ENCODE data around the gene MINK1.

DNA sequence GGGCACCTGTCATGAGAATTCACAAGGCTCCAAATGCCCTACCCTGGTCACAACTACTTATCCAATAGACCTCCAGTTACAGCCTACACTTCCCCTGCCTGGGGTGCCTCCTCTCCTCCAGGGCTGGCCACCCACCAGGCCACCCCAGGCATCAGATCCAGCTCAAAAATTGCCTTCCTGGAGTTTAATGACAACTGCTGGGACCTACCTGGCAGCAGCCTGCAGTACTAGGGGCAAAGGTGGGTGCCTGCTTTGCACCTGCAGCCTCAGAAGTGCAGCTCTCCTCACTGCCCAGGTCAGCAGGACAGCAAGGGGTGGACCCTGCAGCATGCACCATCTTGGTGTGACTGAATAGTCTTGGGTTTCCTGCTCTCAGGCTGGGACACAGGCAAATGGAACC, 102.5 kb downstream of the MINK1 start:
- TF ChIP-seq, protein P1, sequence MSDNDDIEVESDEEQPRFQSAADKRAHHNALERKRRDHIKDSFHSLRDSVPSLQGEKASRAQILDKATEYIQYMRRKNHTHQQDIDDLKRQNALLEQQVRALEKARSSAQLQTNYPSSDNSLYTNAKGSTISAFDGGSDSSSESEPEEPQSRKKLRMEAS (CRISPR knock-in tag; IDR thresholded peaks at IDR 0.05), result no peak
- TF ChIP-seq, protein P2, sequence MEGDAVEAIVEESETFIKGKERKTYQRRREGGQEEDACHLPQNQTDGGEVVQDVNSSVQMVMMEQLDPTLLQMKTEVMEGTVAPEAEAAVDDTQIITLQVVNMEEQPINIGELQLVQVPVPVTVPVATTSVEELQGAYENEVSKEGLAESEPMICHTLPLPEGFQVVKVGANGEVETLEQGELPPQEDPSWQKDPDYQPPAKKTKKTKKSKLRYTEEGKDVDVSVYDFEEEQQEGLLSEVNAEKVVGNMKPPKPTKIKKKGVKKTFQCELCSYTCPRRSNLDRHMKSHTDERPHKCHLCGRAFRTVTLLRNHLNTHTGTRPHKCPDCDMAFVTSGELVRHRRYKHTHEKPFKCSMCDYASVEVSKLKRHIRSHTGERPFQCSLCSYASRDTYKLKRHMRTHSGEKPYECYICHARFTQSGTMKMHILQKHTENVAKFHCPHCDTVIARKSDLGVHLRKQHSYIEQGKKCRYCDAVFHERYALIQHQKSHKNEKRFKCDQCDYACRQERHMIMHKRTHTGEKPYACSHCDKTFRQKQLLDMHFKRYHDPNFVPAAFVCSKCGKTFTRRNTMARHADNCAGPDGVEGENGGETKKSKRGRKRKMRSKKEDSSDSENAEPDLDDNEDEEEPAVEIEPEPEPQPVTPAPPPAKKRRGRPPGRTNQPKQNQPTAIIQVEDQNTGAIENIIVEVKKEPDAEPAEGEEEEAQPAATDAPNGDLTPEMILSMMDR (IDR thresholded peaks at IDR 0.05), result no peak
- TF ChIP-seq, protein P3, sequence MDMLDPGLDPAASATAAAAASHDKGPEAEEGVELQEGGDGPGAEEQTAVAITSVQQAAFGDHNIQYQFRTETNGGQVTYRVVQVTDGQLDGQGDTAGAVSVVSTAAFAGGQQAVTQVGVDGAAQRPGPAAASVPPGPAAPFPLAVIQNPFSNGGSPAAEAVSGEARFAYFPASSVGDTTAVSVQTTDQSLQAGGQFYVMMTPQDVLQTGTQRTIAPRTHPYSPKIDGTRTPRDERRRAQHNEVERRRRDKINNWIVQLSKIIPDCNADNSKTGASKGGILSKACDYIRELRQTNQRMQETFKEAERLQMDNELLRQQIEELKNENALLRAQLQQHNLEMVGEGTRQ (CRISPR knock-in tag; IDR thresholded peaks at IDR 0.05), result no peak
- TF ChIP-seq KAT7 (CRISPR knock-in tag; IDR thresholded peaks at IDR 0.05; ENCODE audit: borderline replicate concordance) (no peak), NFE2L1 (CRISPR knock-in tag; IDR thresholded peaks at IDR 0.05) (no peak), FOXJ3 (CRISPR knock-in tag; IDR thresholded peaks at IDR 0.05; ENCODE audit: borderline replicate concordance) (no peak), SP1 (CRISPR knock-in tag; conservative IDR thresholded peaks at IDR 0.05) (no peak), ATF1 (CRISPR knock-in tag; IDR thresholded peaks at IDR 0.05) (no peak), NR3C1 (CRISPR knock-in tag; conservative IDR thresholded peaks at IDR 0.05; ENCODE audit: low read depth) (no peak), NR1H2 (CRISPR knock-in tag; IDR thresholded peaks at IDR 0.05) (no peak), GABPB1 (CRISPR knock-in tag; IDR thresholded peaks at IDR 0.05) (no peak), FOXK1 (CRISPR knock-in tag; IDR thresholded peaks at IDR 0.05) (no peak)

Data from WTC11 (cell line).